SK-N-SH treated with all-trans-retinoic acid at 6 μM for 48 hours (cell line): Measurements from ENCODE around the gene NTN1.

ENCODE experiments used
- ARNTL ChIP-seq: fragments of 450-650 bp; formaldehyde crosslinking; IDR thresholded peaks from 2 replicates; pipeline ENCODE4 v1.5.0; 2020; ENCODE audit warnings: low read depth, mild to moderate bottlenecking, moderate library complexity, borderline replicate concordance
- CREB5 ChIP-seq: fragments of 250-450 bp; sonication (Bioruptor Pico); IDR thresholded peaks from 2 replicates; pipeline ENCODE4 v1.5.1; 2020; ENCODE audit warnings: low read depth, mild to moderate bottlenecking, moderate library complexity
- CSDC2 ChIP-seq: fragments of 250-450 bp; sonication (Bioruptor Pico); IDR thresholded peaks from 2 replicates; pipeline ENCODE4 v1.5.0; 2020; ENCODE audit warnings: mild to moderate bottlenecking, moderate library complexity
- ESRRG ChIP-seq: fragments of 250-450 bp; sonication (Bioruptor Pico); IDR thresholded peaks from 2 replicates; pipeline ENCODE4 v1.6.1; 2021; ENCODE audit warnings: mild to moderate bottlenecking
- GLIS3 ChIP-seq: fragments of 250-450 bp; sonication (Bioruptor Pico); IDR thresholded peaks from 2 replicates; pipeline ENCODE4 v1.5.0; 2020; ENCODE audit warnings: mild to moderate bottlenecking, moderate library complexity
- ISL1 ChIP-seq: fragments of 250-450 bp; sonication (Bioruptor Pico); IDR thresholded peaks from 2 replicates; pipeline ENCODE4 v2.1.2; 2022; ENCODE audit warnings: mild to moderate bottlenecking, moderate library complexity
- OSR1 ChIP-seq: fragments of 250-450 bp; sonication (Bioruptor Pico); IDR thresholded peaks from 2 replicates; pipeline ENCODE4 v1.8.0; 2022; ENCODE audit warnings: moderate library complexity, mild to moderate bottlenecking, inconsistent platforms
- PATZ1 ChIP-seq: fragments of 250-450 bp; sonication (Bioruptor Pico); IDR thresholded peaks from 2 replicates; pipeline ENCODE4 v1.8.0; 2020; ENCODE audit warnings: mild to moderate bottlenecking, moderate library complexity, borderline replicate concordance
- POU6F1 ChIP-seq: fragments of 250-450 bp; sonication (Bioruptor Pico); IDR thresholded peaks from 2 replicates; pipeline ENCODE4 v1.8.0; 2021; ENCODE audit warnings: low read depth, mild to moderate bottlenecking, moderate library complexity, borderline replicate concordance
- TOX ChIP-seq: fragments of 250-450 bp; sonication (Bioruptor Pico); IDR thresholded peaks from 2 replicates; pipeline ENCODE4 v1.8.0; 2021; ENCODE audit warnings: mild to moderate bottlenecking, moderate library complexity, borderline replicate concordance
- TSHZ2 ChIP-seq: fragments of 250-450 bp; sonication (Bioruptor Pico); IDR thresholded peaks from 2 replicates; pipeline ENCODE4 v1.5.0; 2020; ENCODE audit warnings: mild to moderate bottlenecking, moderate library complexity
- ZFP3 ChIP-seq: fragments of 250-450 bp; sonication (Bioruptor Pico); IDR thresholded peaks from 2 replicates; pipeline ENCODE4 v1.5.0; 2020; ENCODE audit warnings: mild to moderate bottlenecking, moderate library complexity
- ZFP30 ChIP-seq: fragments of 450-650 bp; formaldehyde crosslinking; IDR thresholded peaks from 2 replicates; pipeline ENCODE4 v1.5.0; 2022; ENCODE audit warnings: mild to moderate bottlenecking, moderate library complexity
- ZNF8 ChIP-seq: fragments of 450-650 bp; formaldehyde crosslinking; IDR thresholded peaks from 2 replicates; pipeline ENCODE4 v1.5.0; 2020; ENCODE audit warnings: mild to moderate bottlenecking, moderate library complexity

GRCh38 chr17:9229826-9230201 is 208.5 kb downstream of the NTN1 start:
- TF ChIP-seq ZFP30 (CRISPR knock-in tag) (no peak), PATZ1 (CRISPR knock-in tag) (no peak), GLIS3 (CRISPR knock-in tag) (no peak), TSHZ2 (no peak), CSDC2 (CRISPR knock-in tag) (no peak), ISL1 (CRISPR knock-in tag) (no peak), ARNTL (CRISPR knock-in tag) (no peak), ESRRG (CRISPR knock-in tag) (no peak), CREB5 (CRISPR knock-in tag) (no peak), TOX (no peak), ZFP3 (no peak), POU6F1 (CRISPR knock-in tag) (no peak), ZNF8 (no peak), OSR1 (CRISPR knock-in tag) (no peak)
